SH-SY5Y (cell line): ENCODE results near the gene GPX6.

ENCODE experiments used
- GATA2 ChIP-seq: IDR thresholded peaks from 2 replicates; pipeline ENCODE4 v1.6.1; 2011; ENCODE audit warnings: mild to moderate bottlenecking, low read depth, low read length
- GATA3 ChIP-seq: IDR thresholded peaks from 2 replicates; pipeline ENCODE4 v1.6.1; 2011; ENCODE audit warnings: low read depth, mild to moderate bottlenecking, low read length, moderate library complexity

DNA sequence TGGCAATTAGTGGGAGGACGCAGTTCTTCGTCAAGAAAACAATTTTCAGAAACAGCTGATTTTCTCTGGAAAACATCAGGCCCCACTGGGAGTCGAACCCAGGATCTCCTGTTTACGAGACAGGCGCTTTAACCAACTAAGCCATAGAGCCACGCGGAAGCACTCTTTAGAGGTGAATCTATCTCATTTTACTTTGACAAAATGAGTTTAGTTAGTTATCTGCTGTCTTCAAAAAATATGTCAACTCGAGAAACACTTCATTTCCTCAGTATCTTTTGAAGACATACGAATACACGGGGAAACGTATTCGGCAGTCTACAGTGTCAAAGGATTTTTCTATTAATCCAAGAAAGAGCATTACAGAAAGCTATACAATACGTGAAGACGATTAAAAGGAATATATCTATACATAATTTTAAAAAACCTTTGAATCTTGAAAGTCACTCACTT is 26.7 kb downstream of the GPX6 start:
- TF ChIP-seq GATA2 (no peak), GATA3 (no peak)
